SIG-M5 (cell line): Measurements from ENCODE around the gene TGM2.

Experiments used
- DNase-seq: peaks from one replicate; lab custom pipeline; 2025; lab: John Stamatoyannopoulos, UW

Gene TGM2

GRCh38 chr20:38161412-38161774, 3.7 kb downstream of the TGM2 start:
- DNase-seq, result no peak

- DNase-seq, result no peak
These were observed 4.9 kb downstream of the TGM2 start for GRCh38 chr20:38159957-38160756.

- DNase-seq, result no peak
These were observed 5.5 kb downstream of the TGM2 start for GRCh38 chr20:38159566-38159956.

DNA sequence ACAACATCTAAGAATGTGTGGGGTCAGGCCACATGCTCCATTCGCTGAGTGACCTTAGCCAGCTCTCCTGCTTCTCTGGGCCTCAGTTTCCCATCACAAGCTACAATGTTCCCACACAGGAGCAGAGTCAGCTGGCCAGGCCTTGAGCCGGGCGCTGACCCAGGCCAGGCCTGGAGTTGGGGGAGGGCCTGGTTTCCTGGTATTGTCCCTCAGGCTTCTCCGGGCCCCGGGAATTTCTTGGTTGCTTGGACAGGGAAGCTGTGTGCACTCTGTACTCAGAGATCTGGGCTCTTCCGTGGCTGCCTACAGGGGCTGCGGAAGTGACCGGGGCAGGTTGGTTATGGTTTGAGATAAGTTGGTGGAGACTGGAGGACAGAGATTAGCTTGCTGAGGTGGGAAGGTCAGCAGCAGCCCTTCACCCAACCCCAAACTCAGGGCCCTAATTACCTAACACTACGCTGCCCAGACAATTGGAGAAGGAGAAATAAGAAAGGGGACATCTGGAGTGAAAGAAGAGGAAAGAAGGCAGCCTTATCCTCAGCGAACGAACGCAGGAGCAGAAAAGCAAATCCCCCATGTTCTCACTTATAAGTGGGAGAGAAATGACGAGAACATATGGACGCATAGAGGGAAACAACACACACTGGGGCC, 6.2 kb downstream of the TGM2 start:
- no peak for DNase-seq

DNA sequence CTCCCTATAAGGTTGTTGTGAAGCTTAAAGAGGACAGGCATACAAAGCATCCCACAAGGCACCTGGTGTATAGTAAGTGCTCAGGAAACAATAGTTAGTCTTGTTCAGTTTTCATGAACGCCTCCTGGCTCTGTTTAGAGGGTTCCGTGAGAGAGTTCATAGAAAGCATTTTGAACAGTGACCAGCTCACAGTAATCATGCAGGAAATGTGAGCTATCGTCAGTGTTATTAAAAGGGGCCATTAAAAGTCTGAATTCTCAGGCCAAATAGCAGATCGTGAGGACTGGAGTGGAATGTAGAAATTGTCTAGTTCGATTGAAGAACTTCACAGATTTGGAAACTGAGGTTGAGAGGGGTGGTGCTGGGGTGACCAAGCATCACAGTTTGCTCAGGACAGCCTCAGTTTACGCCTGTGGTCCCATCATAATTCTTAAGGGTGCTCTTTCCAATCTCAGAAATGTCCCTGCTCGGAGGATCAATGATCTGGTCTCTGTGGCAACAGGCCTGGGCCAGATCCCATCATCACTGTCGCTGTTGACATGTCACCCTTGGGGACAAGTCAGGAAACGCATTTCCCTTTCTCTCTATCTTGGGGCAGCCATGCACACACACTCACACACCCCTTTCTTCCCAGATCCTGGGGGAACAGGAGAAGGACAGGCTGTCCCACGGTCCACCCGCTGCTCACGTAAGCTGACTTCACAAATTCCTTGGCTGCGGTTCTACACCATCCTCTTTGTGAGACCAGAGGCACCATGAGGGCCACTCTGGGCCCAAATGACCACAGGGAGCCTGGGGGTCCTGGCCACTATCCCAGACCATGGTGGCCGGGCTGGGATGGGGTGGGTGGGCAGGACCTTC, 7.2 kb downstream of the TGM2 start:
- DNase-seq, result no peak

DNA sequence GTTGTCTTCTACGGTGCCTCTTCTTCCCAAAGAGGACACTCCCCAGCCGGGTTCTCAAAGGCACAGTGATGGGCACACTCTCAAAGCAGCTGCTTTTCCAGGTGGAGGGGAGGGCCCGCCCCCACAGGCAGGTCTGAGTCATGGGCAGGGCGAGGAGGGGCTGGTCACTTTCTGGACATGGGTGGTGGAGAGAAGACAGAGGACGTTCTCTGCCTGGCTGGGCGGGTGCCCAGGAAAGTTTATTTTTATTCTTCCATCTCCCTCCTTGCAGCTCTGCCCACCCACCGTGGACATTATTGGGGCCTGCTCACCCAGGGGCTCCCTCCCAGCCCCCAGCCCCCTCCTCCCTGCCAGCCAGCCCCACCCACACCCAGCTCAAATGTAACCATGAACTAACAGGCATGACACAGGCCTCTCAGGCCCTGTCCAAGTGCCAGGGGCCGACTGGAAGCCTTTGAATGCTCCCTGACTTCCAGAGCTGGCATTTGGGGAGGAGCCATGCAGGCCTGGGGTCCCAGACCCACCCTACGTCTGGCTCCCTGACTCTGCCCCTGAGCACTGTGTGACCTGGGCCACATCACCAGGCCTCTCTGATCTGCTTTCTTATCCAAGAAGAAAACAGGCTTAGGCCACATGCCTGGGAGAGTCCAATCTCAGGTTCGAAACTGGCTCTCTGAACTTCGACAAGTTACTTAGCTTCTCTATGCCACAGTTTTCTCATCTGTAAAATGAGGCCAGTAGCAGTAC, 8.0 kb downstream of the TGM2 start:
- no peak for DNase-seq

- DNase-seq, result no peak
These were observed 8.8 kb downstream of the TGM2 start for GRCh38 chr20:38156280-38156679.

GRCh38 chr20:38155811-38156210, 9.3 kb downstream of the TGM2 start:
- DNase-seq, result no peak

DNA sequence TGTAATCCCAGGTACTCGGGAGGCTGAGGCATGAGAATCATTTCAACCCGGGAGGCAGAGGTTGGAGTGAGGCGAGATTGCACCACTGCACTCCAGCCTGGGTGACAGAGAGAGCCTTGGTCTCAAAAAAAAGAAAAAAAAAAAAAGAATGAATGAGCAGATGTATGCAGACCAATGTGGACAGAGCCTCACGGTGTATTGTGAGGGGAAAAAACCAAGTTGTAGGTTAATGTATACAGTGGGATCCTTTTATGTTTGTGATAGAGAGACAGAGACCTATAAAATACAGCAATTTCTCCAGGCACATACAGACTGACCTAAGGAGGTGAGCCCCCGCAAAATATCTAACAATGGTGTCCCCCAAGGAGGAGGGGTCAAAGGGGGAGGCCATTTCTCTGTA, 11.7 kb downstream of the TGM2 start:
- no peak for DNase-seq

GRCh38 chr20:38152621-38153221, 12.3 kb downstream of the TGM2 start:
- DNase-seq, result no peak

- no peak for DNase-seq
These were observed 12.9 kb downstream of the TGM2 start for GRCh38 chr20:38152175-38152620.

- no peak for DNase-seq
These were observed 13.6 kb downstream of the TGM2 start for GRCh38 chr20:38151455-38151854.

GRCh38 chr20:38150335-38151170, 14.5 kb downstream of the TGM2 start:
- DNase-seq, result no peak

GRCh38 chr20:38148328-38149102, 16.6 kb downstream of the TGM2 start:
- DNase-seq, result no peak

GRCh38 chr20:38147751-38148150, 17.3 kb downstream of the TGM2 start:
- no peak for DNase-seq

DNA sequence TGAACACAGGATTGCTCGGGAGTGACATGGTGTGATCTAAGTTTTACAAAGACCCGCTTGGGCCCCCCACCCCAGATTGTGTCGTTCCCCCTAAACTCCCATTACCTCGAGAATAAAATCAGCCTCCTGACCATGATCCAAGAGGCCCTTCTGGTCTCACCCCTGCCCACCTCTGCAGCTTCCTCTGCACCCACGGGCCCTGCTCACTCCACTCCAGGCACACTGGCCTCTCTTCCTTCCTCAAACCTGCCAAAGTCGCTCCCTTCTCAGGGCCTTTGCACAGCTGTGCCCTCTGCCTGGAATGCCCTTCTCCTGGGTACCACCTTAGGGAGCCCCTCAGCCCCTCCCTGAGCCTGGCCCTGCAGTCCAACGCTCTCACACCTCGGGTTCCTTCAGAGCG, 17.9 kb downstream of the TGM2 start:
- DNase-seq, result no peak

DNA sequence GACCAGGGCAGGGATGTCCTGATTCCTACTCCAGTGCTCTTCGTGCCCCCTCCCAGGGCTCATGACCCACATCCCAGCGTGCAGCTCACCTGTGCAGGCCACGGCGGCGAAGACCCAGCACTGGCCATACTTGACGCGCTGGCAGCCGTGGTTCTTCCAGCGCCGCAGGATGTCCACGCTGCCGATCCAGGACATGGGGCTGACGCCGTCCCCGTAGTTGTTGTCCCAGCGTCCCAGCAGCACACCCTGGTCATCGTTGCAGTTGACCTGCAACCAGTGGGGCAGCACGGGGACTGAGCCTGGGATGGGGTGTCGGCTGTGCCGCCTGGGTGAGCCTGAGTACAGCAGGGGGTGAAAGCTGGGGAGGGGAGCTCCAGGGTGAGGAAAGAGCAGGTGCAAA, 18.4 kb downstream of the TGM2 start:
- DNase-seq, result no peak

DNA sequence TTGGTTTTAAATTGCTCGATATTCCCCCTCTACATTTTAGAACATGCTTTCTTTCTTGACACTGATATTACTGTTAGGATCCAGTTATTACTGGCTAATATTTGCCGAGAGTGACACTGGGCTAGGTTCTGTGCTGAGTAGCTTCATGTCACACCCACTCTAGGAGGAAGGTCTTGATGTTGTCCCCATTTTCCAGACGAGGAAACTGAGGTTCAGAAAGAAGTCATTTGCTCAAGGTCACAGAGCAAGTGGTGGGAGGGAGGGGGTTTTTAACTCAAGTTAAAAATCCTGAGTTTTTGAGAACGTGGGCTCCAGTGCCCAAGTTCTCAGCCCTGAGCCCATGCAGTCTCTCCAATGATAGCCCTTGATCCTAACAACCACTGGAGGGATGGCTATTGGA, 18.9 kb downstream of the TGM2 start:
- no peak for DNase-seq

- DNase-seq, result no peak
These were observed 19.4 kb downstream of the TGM2 start for GRCh38 chr20:38145729-38146075.
